Measurements from ENCODE around the gene FAM107B.

Gene FAM107B

GRCh38 chr10:14612873-14613587 is 161.7 kb downstream of the FAM107B start:
- DNase-seq (ENCODE audit: low read depth) = no peak
- TF ChIP-seq, protein P1, sequence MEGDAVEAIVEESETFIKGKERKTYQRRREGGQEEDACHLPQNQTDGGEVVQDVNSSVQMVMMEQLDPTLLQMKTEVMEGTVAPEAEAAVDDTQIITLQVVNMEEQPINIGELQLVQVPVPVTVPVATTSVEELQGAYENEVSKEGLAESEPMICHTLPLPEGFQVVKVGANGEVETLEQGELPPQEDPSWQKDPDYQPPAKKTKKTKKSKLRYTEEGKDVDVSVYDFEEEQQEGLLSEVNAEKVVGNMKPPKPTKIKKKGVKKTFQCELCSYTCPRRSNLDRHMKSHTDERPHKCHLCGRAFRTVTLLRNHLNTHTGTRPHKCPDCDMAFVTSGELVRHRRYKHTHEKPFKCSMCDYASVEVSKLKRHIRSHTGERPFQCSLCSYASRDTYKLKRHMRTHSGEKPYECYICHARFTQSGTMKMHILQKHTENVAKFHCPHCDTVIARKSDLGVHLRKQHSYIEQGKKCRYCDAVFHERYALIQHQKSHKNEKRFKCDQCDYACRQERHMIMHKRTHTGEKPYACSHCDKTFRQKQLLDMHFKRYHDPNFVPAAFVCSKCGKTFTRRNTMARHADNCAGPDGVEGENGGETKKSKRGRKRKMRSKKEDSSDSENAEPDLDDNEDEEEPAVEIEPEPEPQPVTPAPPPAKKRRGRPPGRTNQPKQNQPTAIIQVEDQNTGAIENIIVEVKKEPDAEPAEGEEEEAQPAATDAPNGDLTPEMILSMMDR (IDR thresholded peaks at IDR 0.05; ENCODE audit: low read length, missing control alignments) = no peak

DNA sequence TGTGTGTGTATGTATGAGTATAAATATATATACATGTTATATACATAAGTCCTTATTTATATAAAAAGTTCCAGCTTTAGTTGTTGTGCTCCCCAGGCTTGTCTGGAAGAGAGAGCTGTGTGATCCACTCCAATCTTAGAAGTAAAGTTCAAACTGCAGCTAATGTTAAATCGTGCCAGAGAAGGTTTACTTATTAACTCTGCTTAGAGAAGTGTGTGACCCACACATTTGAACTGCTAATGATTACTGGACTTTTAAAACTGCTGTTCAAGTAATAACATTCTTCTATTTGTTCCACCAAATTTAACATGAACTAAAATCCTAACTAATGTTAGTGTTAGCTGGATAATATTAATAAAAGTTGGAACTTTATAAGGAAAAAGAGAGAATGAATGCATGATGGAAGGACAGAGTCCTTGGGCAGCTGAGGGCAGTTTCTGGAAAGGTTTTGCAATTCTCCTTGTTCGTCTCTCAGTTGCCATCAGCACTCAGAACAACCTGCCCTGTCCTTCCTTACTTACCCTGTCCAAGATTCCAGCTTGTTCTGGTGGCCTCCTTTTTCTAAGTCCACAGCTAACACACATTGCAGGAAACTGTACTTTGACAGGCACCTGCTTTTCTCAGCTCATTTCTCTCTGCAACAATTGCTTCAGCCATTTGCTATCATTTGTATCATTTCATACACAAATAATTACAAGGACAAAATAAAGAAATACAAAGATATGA is 162.6 kb downstream of the FAM107B start:
- no peak for DNase-seq (ENCODE audit: low read depth)
- TF ChIP-seq, protein P1 (IDR thresholded peaks at IDR 0.05; ENCODE audit: low read length, missing control alignments) = no peak
- no peak overlapping the region for H3K4me3 ChIP-seq (replicated peaks; ENCODE audit: low read depth, low read length)

More at GRCh38 chr10:14612873-14613587, 161.7 kb downstream of the FAM107B start:
- H3K4me3 ChIP-seq (replicated peaks; ENCODE audit: low read depth, low read length) = no peak overlapping the region

GRCh38 chr10:14609178-14609577 is 165.5 kb downstream of the FAM107B start:
- DNase-seq (ENCODE audit: low read depth) = no peak
- TF ChIP-seq, protein P1 (IDR thresholded peaks at IDR 0.05; ENCODE audit: low read length, missing control alignments) = no peak
- no peak overlapping the region for H3K4me3 ChIP-seq (replicated peaks; ENCODE audit: low read depth, low read length)

GRCh38 chr10:14608381-14609001 is 166.2 kb downstream of the FAM107B start:
- TF ChIP-seq, protein P1 (IDR thresholded peaks at IDR 0.05; ENCODE audit: low read length, missing control alignments) = no peak
- H3K4me3 ChIP-seq (replicated peaks; ENCODE audit: low read depth, low read length) = no peak overlapping the region
- DNase-seq (ENCODE audit: low read depth) = no peak

GRCh38 chr10:14606633-14607032 is 168.1 kb downstream of the FAM107B start:
- TF ChIP-seq, protein P1 (IDR thresholded peaks at IDR 0.05; ENCODE audit: low read length, missing control alignments) = no peak
- DNase-seq (ENCODE audit: low read depth) = no peak

DNA sequence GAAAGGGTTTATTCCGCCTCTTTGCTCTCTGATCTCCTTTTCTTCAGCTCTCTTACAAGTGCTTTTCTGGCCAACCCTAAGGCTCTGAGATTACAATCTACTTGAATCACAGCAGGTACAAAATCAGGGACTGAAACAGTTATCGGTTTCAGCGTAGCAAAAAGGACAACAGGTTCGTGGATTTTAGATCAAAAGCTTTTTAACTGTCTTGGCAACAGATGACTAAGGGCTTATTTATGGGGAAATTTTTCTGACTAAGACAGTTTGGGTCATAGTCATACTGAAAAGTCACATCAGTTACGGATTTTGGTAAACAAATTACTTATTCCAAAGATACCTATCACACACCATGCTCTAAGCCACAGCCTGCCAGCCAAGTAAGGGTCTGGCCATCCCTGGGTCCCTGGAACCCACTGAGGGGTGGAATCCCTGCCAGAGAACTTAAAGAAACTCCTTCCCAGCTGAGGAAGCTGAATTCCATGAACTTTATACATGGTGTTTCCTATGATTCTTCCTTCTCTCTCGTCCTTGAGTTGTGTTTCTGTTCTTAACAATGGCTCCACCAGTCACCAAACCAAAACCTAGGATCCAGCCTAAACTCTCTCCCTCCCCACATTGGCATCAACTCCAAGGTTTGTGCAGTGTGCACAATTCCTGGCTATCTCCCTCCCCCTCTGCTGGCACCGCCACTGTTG is 169.3 kb downstream of the FAM107B start:
- H3K4me3 ChIP-seq (replicated peaks; ENCODE audit: low read depth, low read length) = peak overlapping the region; percentile 63
- DNase-seq (ENCODE audit: low read depth) = peak; percentile 45
- TF ChIP-seq, protein P1 (IDR thresholded peaks at IDR 0.05; ENCODE audit: low read length, missing control alignments) = no peak

More at GRCh38 chr10:14606633-14607032, 168.1 kb downstream of the FAM107B start:
- no peak overlapping the region for H3K4me3 ChIP-seq (replicated peaks; ENCODE audit: low read depth, low read length)

Data from fibroblast of pulmonary artery (primary cell).